GM23248 (cell line): ENCODE measurements around the gene FAT1.

Source experiments
- EZH2 ChIP-seq: fragments of 200-600 bp; sonication (generic); IDR thresholded peaks from 2 replicates; pipeline ENCODE4 v1.6.1; 2018; ENCODE audit warnings: antibody characterized with exemption, mild to moderate bottlenecking; ENCODE audit not compliant: insufficient read depth, poor library complexity, severe bottlenecking
- EZH2phosphoT487 ChIP-seq: fragments of 200-600 bp; sonication (generic); IDR thresholded peaks from 2 replicates; pipeline ENCODE4 v1.6.1; 2018; ENCODE audit warnings: antibody characterized with exemption, moderate library complexity, mild to moderate bottlenecking, low read depth; ENCODE audit not compliant: insufficient read depth

DNA sequence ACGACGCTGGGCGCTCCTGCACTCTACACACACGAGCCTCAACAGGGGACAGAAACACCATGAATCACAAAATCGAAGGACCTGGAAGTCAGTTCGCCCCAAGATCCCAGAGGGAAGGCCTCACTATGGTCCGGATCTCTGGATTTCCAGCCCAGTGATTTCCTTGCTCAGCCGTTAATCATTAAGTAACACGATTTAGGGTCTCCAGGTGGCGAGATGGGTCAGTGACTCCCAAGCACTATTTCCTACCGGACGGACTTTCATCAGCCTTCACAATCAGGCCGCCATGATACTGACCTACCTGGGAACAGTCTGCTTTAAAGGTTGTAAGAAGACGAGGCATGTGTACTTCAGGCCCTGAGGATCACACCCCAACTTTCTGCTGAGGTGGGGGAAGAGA, 63.7 kb downstream of the FAT1 start:
- TF ChIP-seq EZH2phosphoT487 = no peak
- TF ChIP-seq EZH2 = no peak
